ENCODE results near the gene ARCN1. TPM values are rescaled to one million over a fixed set of nuclear protein-coding genes. Genes with fewer than 3 reads are reported as not detected.

ARCN1 gene
- total RNA-seq, 2 experiments from 2014 or later = 51.0 to 98.9 TPM

DNA sequence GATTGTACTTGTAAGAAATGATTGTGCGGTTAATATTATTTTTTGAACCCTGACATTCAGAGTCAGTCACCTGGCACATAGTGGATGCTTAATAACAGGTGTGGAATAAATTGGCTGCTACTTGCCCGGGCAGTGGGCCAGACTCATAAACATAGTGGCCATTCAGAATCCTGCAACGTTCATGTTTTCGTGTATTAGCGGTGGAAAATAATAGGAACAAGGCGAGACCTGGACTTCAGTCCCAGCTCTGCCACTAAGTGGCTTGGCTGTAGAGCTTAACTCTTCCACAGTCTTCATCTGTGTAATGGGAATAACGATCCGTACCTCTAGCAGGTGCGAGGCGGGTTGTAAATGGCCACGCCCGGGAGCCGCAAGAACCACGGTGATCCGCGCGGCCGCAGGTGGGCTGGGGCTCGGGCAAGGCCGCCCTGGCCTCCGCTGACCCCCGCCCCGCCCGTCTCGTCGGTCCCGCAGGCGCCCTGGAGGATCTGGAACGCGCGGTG is 42.0 kb upstream of the ARCN1 start:
- no peak for DNase-seq (ENCODE audit: low spot score)
- CTCF ChIA-PET (ENCODE audit: unreplicated experiment) = no interaction called here
- TF ChIP-seq EZH2phosphoT487 (IDR thresholded peaks at IDR 0.05; ENCODE audit: borderline replicate concordance, low read depth, low read length) = no peak
- TF ChIP-seq, protein P1, sequence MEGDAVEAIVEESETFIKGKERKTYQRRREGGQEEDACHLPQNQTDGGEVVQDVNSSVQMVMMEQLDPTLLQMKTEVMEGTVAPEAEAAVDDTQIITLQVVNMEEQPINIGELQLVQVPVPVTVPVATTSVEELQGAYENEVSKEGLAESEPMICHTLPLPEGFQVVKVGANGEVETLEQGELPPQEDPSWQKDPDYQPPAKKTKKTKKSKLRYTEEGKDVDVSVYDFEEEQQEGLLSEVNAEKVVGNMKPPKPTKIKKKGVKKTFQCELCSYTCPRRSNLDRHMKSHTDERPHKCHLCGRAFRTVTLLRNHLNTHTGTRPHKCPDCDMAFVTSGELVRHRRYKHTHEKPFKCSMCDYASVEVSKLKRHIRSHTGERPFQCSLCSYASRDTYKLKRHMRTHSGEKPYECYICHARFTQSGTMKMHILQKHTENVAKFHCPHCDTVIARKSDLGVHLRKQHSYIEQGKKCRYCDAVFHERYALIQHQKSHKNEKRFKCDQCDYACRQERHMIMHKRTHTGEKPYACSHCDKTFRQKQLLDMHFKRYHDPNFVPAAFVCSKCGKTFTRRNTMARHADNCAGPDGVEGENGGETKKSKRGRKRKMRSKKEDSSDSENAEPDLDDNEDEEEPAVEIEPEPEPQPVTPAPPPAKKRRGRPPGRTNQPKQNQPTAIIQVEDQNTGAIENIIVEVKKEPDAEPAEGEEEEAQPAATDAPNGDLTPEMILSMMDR (conservative IDR thresholded peaks at IDR 0.05; ENCODE audit: low read length) = no peak
- Histone ChIP-seq H3K79me2 (ENCODE audit: insufficient read depth, low read depth, low read length) (no peaks in the 10 kb centered on the region), H4K20me1 (ENCODE audit: insufficient read depth, low read length) (no peaks in the 10 kb centered on the region), H3K9me3 (ENCODE audit: low read length) (no peaks in the 10 kb centered on the region), H3K27ac (ENCODE audit: low read depth, low read length, poor library complexity, severe bottlenecking) (no peak overlapping the region), H3K4me1 (ENCODE audit: insufficient read depth, low read length, poor library complexity, severe bottlenecking) (peaks cover 14% of the 10 kb centered on the region), H3K36me3 (ENCODE audit: insufficient read depth, low read length) (peaks cover 13% of the 10 kb centered on the region; the same call in 1 of the 2 replicates), H2AFZ (ENCODE audit: low read length) (peak overlapping the region; percentile 86), H3K9me2 (ENCODE audit: insufficient read depth, low read length) (no peaks in the 10 kb centered on the region), H3K4me3 (ENCODE audit: low read depth, low read length, poor library complexity, severe bottlenecking) (peak overlapping the region; percentile 90), H3K4me2 (ENCODE audit: low read length) (peak overlapping the region; percentile 93)
- BruUV-seq (replicated peaks) = no TSS peak
- intact Hi-C loops (cut with micrococcal nuclease; ENCODE audit: unreplicated experiment) = no loop called here
- POLR2A ChIA-PET = interaction anchor here (0.5 to 0.7 kb wide), 2 partner anchors 13 to 19 kb away, joined by 3 read pairs; no protein-coding TSS in a partner anchor

DNA sequence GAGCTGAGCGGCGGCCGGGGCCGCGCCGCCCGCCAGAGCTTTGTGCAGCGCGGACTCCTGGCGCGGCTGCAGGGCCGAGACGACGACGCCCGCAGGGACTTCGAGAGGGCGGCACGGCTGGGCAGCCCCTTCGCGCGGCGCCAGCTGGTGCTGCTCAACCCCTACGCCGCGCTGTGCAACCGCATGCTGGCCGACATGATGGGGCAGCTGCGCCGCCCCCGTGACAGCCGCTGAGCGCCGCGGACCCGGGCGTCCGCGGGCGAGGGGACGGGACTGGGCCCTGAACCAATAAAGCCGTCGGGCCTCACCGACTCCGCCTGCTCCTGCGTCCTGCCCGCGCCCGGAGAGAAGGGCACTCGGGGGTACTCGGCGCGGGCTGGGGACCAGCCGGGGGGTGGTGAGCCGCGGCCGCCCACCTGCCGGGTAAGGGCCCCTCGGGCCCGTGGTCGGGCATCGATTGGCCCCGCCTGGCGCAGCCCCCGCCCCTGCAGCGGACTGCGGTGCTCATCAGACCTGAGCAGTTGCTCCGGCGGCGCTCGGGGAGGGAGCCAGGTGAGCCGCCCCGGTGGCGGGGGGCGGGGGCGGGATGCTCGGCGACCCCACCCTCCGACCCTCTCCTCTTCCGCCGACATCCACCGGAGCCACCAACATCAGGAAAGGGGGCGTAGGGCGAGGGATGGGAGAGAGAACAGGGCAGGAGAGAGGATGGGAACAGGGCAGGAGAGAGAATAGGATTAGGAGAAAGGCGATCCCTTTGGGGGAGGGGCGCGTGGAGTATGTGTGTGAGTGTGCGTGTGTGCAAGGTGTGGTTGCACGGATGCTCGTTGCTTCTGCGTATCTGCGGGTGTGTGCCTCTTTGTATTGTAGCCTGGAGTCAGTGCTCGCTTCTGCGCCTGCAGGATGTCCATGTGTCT is 41.3 kb upstream of the ARCN1 start, which contains the start of gene TMEM25:
TSS of gene TMEM25 (plus strand) at position 510 of the 914 bp plus-strand sequence. CDS start 610 bp downstream, outside the sequence.
- no peaks in the 10 kb centered on the region for H4K20me1 ChIP-seq (ENCODE audit: insufficient read depth, low read length)
- BruUV-seq (replicated peaks) = no TSS peak
- TF ChIP-seq, protein P1 (conservative IDR thresholded peaks at IDR 0.05; ENCODE audit: low read length) = no peak
- H3K79me2 ChIP-seq (ENCODE audit: insufficient read depth, low read depth, low read length) = no peaks in the 10 kb centered on the region
- H3K9me2 ChIP-seq (ENCODE audit: insufficient read depth, low read length) = no peaks in the 10 kb centered on the region
- no peaks in the 10 kb centered on the region for H3K9me3 ChIP-seq (ENCODE audit: low read length)
- peak within 1 kb of the TSS; percentile 93 for H3K4me2 ChIP-seq (ENCODE audit: low read length)
- ChIA-PET POLR2A (interaction anchor here (0.5 kb wide), 1 partner anchor 14 kb away, joined by 3 read pairs; no protein-coding TSS in a partner anchor), CTCF (ENCODE audit: unreplicated experiment) (no interaction called here)
- H3K4me1 ChIP-seq (ENCODE audit: insufficient read depth, low read length, poor library complexity, severe bottlenecking) = peaks cover 14% of the 10 kb centered on the region
- peak within 1 kb of the TSS; percentile 86 for H2AFZ ChIP-seq (ENCODE audit: low read length)
- H3K4me3 ChIP-seq (ENCODE audit: low read depth, low read length, poor library complexity, severe bottlenecking) = peak within 1 kb of the TSS; percentile 90
- intact Hi-C loops (cut with micrococcal nuclease; ENCODE audit: unreplicated experiment) = loop anchor here (1.0 kb wide), 1 partner anchor 95 kb away; the partner anchor contains the start of gene KMT2A
- DNase-seq (ENCODE audit: low spot score) = peak; percentile 82
- peaks cover 11% of the 10 kb centered on the region; the same call in 1 of the 2 replicates for H3K36me3 ChIP-seq (ENCODE audit: insufficient read depth, low read length)
- no peak within 1 kb of the TSS for H3K27ac ChIP-seq (ENCODE audit: low read depth, low read length, poor library complexity, severe bottlenecking)

All from OCI-LY7 (cell line).